Stimulated activated naive CD4-positive, alpha-beta T cell treated with Interleukin-2 at 50 U/mL for 16 hours (primary cell): Measurements from ENCODE around the gene PRSS50.
"Not testable (repeated sequence)": the region's sequence is repeated elsewhere in the genome, so short reads cannot be mapped to it uniquely, and the experiment has no call there.

Experiments
- DNase-seq: peaks from one replicate; lab custom pipeline; 2025; lab: John Stamatoyannopoulos, UW

PRSS50 gene

DNA sequence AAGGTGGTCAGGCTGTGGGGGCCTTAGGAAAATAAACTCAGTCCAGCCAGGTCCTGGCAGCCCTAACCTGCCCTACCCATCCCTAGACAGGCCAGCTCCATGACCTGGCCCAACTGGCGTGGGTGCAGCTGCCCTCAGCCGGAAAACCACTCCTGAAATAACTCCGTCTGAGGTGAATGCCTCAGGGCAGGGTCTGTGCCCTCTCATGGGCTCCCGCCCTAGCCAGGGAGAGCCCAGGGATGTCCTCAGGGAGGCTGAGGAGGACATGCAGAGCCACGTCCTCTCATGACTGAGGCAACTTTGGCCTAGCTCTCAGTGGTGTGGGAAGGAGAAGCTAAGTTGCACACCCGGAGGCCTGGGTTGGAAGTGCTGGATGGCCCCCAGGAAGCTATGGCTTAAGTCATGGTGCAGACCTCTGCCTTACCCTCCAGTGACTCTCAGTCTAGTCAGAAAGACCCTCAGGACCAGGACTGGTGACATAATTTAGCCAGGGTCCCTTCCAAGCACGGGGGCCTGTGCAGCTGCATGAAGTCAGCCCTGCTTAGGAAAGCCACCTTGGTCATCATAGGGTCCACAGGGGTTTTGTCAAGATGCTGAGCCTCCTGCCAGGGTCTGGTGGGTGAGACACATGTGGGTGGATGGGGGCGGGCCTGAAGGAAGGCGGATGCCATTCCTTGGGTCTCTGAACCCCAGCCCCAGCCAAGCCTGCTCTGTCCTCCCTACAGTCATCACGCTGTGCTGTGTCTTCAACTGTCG lies 9.1 kb downstream of the PRSS50 start:
- DNase-seq, result no peak

DNA sequence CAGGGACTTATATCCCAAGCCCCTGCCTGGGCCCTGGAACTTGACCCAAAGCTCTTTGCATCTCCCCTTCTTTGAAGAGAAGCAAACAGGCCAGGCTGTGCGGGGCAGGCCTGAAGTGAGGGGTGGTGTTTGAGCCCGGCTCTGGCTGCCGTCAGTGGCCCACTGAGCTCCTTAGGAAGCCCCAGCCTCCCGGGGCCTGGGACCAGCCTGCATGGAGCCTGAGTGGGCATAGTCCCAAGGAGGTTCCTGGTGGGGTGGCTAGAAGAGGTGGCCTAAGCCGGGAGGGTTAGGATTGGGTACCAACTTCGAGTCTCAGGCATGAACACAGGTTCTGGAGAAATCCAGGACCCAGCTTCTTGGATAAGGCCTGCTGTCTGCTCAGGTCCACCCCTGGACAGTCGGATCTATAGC lies 10.1 kb downstream of the PRSS50 start:
- DNase-seq, result no peak

DNA sequence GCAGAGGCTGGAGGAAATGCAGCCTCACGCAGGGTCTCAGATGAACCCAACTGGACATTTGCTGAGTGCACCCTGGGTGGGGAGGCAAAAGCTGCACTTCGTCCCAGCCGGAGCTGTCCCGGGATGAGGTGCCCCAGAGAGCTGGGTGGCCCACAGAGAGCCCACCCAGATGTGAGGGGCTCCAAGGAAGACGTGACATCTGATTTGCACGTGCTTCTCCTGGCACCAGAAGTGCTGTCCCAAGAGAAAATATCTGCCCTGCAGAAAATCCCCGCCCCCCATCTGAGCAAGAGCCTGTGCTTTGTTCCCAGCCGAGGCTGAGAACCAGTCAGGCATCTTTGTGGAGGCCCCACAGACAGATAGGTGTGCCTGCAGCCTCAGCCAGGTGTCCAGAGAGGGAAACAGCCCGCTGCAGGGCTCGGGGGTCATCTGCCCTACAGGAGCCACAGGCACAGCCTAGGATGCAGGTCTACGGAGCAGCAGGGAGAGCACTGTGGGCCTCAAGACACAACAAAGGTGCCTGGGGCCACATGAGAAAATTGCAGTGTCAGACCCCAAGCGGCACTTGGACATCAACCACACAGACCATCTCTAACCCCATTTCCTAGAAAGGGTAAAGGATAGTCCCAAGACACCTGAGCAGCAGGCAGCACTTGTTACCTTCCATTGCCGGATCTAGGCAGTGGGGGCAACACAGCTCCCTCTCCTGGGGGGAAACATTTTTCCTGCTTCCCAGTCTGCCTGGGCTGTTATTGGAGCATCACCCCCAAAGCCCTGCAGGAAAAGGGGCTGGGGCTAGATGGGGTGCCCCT lies 10.7 kb downstream of the PRSS50 start:
- DNase-seq, result no peak

DNA sequence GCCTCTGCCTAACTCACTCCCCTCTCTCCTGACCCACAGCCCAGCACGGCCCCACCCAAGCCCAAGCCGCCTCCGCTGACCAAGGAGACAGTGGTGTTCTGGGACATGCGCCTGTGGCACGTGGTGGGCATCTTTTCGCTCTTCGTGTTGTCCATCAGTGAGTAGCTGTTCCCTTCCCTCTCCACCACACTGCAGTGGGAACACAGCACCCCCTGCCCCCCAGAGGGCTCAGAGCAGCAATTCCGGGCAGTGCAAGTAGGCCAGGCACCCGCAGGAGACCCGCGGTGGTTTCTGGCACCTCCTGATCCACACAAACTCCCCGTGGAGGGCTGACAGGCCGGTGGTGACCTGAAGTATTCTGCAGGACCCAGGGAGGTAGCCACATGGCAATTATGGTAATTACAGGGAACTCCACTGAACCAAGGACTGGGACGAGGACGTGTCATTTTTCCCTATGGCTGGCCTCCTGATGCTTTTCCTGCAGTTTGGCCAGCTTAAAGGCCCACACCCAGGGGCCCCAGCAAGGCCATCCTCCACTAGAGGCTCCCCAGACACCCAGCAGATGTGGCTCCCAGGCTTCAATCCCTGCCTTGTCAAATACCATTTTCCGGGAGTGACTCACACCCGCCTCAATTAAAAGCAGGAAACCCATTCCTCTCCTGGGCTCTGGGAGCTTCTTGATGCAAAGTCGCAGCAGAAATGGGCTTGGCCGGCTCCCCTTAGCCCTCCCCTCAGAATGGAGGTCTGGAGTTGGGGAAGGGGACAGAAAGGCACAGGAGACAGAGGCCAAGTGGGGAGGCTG lies 11.7 kb downstream of the PRSS50 start:
- no peak for DNase-seq

DNA sequence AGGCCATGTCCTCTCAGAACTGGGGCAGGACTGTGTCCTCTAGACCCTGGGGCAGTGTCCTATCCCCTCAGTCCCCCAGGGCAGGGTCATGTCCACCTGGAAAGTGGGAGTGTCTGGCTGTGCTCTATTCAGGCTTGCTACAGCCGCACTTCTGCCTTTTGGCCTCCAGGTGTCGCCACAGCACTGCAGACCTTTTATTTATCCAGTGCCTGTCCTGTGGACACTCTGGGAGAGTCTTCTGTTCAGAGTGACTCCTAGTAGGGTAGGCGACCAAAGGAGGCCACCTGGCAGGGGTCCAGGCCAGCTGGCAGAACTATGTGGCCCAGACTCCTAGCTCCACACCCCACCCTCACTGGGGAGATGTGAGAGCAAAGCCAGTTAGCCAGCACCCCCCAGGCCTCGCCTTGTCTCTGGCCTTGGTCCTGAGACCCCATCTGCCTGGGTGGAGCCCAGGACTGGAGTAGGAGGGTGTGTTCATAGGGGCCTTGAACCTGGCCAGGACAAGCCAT lies 12.6 kb downstream of the PRSS50 start:
- peak; percentile 59 for DNase-seq

DNA sequence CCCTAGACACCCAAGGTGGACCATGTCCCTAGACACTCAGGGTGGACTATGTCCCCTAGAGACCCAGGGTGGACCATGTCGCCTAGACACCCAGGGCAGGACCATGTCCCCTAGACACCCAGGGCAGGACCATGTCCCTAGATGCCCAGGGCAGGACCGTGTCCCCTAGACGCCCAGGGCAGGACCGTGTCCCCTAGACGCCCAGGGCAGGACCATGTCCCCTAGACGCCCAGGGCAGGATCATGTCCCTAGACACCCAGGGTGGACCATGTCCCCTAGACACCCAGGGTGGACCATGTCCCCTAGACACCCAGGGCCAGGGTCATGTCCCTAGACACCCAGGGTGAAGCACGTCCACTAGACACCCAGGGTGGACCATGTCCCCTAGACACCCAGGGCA lies 13.3 kb downstream of the PRSS50 start:
- DNase-seq, result not testable (repeated sequence)

DNA sequence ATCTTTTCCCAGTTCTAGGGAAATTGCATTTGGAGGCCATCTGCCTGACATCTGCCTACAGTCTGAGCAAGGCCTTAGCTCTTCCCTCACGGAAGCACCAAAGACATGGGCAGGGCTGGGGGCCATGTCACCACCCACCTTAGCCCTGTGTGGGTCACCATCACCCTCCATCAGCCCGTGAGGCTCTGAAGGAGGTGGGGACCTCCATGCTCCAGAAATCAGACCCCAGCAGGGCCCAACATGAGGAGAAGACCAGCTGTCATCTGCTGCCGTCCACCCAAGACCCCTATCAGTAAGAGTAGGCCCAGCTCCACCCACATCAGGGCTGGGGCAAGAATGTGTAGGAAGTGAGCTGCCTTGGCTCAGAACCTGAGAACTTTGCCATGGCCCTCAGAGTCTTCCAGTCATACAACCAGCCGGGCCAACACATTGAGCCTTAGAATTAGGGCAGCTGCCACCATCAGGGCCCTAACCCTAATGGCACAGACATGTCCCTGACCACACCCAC lies 14.6 kb downstream of the PRSS50 start:
- DNase-seq, result no peak

DNA sequence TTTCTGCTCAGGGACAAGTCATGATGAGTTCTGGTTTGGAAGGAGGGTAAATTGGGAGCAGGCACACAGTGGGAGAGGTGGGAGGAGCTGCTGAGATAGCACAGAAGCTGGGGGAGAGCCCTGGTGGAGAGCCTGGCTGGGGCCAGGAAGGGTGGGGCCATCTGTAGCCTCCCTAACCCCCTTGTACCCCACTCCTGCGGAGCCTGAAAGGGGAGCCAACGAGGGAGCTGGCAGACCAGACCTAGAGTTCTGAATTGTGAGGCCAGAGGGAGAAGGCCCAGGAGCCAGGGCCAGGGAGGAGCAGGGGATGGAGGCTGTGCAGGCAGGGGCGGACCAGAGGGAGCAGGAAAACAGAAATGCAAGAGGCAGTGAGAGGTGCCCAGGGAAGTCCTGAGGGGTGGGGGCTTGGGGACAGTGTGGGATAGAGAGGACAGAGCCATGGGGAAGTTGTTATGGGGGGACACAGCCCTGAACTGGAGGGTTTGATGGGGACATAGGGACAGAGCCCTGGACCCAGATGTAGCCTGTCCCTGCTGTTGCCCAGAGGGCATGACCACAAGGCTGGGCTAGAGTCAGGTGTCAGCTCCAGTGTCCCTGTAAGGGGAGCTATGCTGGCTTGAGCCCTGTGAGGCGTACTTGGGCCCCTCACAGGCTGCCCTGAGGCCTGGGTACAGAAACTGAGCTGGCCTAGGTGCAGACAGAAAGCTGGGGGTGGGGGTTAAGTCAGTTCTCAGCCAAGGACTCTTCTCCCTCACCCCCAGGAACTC lies 15.2 kb downstream of the PRSS50 start:
- no peak for DNase-seq

DNA sequence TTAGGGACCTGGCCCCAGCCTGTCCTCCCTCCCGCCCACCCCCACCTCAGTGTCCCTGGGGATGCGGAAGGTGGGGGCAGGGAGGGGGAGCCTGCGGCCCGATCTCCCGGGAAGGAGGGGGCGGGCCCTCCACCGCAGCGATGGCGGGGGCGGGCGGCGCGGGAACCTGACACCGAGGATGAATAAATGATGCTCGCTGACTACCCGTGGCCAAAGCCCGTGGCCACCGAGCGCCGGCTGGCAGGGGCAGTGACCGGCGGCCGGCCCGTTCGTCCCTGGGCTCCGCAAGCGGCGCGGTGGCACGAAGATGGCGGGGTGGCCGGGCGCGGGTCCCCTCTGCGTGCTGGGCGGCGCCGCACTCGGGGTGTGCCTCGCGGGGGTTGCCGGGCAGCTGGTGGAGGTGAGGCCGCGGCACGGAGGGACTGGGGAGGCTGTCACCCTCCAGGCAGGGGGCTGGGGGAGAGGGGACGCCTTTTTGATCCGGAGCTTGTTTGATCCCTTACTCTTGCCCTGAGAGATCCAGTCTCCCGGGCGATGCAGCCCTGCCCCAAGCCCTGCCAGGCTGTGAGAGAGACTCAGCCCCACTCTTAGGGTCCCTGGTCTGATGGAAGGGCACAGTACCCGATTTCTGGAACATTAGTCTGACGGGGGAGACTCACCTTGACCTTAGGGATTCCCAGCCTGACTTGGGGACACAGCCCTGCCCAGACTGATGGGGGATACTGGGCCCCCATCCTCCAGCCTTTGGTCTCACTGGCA lies 16.3 kb downstream of the PRSS50 start, which contains the start of gene TMIE:
Gene TMIE, plus strand, starts transcription at position 212 of the 759 bp plus-strand sequence. Its CDS starts 96 bp downstream, at position 308.
- no peak for DNase-seq

DNA sequence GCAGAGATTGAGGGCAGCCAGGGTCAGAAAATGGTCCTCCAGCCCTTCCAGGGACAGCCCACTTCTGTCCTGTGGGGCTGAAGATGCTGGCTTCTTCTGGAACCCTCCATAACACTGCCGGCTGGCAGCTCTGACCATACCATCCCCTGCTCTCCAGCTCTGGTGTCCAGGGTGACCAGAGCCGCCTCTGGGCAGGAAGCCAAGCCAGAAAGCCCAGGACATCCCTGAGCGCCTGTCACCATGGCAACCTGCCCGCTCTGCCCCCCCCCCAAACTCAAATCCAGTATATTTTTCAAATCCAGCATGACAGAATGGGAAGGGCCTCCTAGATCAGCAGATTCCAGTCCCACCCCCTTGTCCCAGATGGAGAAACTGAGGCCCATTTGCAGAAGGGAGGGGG lies 16.9 kb downstream of the PRSS50 start:
- no peak for DNase-seq

DNA sequence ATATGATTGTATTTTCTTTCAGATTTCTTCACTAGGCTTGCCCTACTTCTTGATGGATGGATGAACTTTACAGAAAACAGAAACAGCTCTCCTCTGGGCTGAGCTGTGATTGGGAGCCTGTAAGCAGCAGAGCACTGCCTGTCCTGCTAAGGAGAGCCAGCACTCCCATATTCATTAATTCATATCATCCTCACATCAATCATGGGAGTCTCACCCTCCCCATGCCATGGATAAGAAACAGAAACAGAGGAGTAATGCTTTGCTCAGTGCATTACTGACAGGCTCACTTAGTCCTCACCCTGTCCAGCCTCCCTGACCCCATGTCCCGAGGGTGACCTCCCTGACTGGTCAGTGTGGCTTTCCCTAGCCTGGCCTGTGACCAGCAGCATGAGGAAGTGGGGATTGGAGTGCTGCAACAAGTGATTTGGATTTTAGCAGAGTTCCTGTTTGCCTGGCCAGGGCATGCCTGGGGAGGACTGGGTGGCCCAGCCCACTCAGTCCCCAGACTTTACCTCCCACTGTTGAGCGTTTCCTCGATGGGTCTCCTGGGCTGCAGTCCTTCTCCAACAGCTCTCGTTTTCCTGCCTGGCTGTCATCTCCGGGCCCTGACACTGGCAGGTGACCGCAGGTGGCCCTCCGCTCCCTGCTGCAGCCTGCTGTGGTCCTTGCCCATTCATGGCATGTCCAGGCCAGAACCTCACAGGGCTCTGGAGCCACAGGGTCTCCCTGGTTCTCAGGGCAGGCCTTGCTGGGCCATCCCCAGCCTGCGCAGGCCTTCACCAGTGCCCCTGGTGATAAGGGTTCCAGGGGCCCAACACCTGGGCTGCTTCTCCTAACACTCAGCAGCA lies 17.8 kb downstream of the PRSS50 start:
- no peak for DNase-seq

DNA sequence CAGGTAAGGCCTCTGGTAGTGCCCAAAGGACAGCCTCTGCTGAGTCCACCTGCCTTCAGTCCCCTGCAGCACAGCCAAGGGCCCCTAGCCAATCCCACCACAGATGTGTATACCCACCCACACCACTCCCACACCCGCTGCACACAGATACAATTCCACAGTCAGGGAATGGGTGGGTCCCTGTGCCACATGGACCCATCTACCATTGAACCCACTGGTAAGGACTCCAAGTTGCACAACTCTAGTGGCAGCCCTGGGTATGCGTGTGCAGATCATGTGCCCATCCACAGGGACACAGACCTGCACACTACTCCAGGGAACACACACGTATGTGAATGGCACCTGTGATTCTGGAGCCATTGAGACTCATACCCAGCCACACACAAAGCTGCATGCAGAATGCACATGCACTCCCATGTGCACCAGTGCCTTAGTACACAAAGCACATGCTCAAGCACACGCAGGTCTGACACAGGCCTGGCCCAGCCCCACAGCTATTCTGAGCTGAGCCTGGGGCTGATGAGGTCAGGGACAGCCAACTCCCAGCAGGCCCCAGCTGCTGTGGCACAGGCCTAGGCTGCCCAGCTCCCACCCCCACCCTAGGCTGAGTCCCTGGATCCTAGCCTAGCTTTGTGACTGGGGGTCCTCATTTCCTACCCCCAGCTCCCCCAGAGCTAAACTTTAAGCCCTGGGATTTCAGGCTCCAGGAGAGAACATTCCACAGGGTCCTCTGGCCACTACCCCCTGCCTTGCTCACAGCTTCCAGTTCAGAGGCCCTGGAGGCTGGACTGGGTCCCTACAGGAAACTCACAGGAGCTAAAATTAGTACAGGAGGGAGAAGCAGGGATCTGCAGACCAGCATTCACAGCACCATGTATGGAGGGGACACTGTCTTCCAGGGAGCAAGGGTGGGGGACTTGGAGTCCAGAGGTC lies 21.4 kb downstream of the PRSS50 start:
- no peak for DNase-seq

DNA sequence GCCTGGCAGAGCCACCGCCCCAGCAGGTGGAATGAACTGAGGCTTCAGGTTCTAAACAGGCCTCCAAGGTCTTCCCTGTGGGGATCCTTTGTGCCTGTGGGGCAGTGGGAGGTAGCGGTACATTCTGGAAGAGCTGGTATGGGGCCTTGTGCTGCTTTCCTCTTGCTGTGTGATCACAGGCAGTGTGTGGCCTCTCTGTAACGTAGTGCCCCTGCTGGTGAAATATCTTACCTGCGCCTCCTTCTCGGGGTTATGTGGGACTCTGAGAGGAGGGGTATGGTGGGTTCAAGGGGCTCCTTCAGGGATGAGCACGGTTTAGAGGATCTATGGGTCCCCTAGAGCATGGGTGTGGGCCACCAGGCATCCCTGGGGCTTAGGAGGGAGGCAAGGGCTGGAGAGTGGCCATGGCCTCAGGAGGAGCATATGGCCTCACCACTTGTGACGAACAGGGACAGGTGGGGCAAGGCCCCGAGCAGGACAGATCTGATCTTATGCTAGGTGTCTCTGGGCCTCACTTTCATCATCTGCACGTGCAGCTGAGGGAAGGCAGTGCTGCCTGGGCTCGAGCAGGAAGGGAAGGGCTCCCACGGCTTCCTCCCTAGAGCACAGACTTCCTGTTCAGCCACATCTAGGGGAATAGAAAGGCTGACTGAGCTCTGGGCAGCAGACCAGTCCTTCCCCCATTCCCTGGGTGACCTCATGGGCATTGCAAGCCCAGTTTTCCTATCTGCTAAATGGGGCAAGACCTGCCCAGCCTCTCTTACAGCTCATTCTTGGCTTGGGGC lies 22.3 kb downstream of the PRSS50 start:
- peak; percentile 30 for DNase-seq

DNA sequence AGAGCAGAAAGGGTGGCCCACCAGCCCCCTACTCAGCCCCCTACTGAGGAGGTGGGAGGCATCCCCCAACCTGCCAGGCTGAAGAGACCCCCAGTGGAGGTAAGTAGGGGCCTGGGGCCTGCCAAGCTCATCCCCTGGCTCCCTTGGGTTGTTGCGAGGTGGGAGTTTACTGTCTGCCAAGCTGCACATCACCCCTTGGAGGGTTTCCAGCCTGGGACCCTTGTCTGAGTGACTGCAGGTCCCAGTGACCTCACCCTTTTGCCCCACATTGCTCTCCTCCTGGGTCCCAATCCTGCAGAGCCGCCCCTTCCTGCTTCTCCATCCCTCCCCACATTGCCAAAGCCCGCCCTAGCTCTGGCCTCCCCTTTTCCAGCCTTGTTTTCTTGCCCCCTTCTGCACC lies 23.1 kb downstream of the PRSS50 start:
- DNase-seq, result no peak

DNA sequence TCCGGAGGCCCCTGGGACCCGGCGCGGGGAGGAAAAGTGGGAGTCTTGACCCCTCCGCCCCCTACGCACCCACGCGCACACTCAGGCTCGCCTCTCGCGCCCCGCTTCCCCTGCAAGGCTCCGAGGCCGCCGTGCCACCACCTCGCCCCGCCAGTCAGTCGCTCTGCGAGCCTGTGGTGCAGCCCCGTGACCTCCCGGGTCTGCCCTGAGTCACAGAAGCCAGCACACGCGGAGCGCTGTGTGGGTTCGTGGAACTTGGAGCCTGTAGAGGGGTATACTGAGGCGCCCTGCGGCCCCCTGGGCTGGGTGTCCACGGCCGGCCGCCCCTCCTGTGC lies 23.8 kb downstream of the PRSS50 start:
- DNase-seq, result peak; percentile 54

DNA sequence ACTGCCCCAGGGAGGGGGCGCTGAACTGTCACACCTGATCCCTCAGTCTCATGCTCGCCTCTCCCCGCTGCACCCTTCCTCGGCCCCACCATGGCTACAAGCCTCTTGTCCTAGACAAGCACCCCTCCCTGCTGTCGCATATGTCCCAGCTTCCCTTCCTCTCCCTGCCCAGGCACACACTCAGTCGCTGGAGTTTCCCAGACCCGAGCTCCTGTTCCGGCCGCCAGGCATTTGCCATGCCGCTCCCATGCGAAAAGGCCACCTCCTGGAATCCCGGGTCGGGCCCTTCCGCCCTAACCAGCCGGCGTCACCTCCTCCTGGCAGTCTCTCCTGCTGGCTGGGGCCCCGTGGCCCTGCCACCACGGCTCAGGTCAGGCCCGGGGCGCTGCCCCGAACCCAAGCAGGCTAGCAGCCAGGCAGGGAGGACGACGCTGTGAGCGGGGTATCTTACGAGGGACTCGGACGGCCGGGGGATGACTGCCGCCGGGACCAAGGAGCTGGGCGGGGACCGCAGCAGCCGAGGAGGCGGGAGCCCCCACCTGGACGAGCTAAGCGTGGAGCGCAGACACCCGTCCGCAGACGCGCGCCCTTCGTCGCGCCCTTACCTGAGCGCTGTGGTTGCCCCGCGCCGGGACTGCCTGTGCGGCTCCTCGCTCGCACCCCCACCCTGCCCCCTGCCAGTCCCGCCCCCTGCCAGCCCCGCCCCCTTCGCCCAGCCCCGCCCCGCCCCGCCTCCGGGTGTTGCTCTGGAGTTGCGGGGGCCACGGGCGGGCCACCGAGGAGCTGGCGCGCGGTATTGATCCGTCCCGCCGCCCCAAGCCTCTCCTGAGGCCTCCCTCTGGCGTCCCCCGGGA lies 24.4 kb downstream of the PRSS50 start, which contains the start of gene ALS2CL:
Gene ALS2CL, minus strand, starts transcription at position 642 of the 854 bp plus-strand sequence. CDS start 4,239 bp downstream, outside the sequence.
- DNase-seq, result peak; percentile 73

DNA sequence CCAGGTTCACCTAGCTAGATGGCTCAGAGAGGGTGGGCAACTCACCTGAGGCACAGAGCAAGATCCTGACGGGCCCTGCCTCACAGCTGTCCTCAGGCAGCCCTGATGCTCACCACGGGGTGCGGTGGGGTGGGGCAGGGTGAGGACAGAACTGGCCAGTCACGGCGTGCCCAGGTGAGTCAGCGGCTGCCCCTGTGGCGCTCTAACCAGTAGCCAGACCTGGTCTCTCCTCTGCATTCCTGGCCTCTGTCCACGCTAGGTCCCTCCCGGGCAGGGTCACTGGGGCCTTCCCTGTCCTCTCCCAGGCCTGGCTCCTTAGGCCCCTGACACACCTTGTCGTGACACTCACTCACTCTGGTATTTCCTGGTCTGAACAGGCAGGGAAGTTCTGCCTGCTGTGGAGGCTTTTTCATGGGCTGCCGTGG lies 25.1 kb downstream of the PRSS50 start:
- no peak for DNase-seq
